Heart left ventricle (tissue), 13 donors: ENCODE results near the gene SELENOO.

ENCODE experiments used
- POLR2A ChIP-seq, 2 donors: fragments of 450-650 bp; IDR thresholded peaks; one replicate each; pipeline ENCODE4 v1.6.1; 2017; ENCODE audit warnings: antibody characterized with exemption in 2 of 2, mild to moderate bottlenecking in 2 of 2, moderate library complexity in 2 of 2
- TF ChIP-seq, protein P1 (sequence below), 12 donors: fragments of 200-600 bp; sonication (generic) in 4 of 12; IDR thresholded peaks; one replicate each; pipeline versions ENCODE4 v1.5.0 to v1.8.0; 2018 to 2022; ENCODE audit warnings: antibody characterized with exemption in 12 of 12, mild to moderate bottlenecking in 5 of 12
- donor health status: ischemic (EF 13 %, LVEDD 7.1; RV severe dilation, severe dysfunction).
- donor health status: DM: no; HTN: yes; CAD: no.
- donor health status: DM: no; HTN: no; CAD: no.
- donor health status: ischemic (EF 25% LVEDD 6.9; RV normal size, moderate dysfunction).
- donor health status: ischemic (EF 25% LVEDD 5.7; RV mildly dilated, moderate dysfunction).
- donor health status: ischemic (EF 35%, LVEDD 5.7; RV mildly dilated, moderate dysfunction).
- donor health status: nonischemic (EF 11% LVEDD 7.7; RV severe dilation, severe dysfunction).
- donor health status: DM: yes; HTN: yes; CAD: no.
- donor health status: PGD.
- donor health status: ischemic (EF 29% LVEDD 5.4; RV normal size, mild dysfunction).
- donor health status: nonischemic (EF 23%, LVEDD 6.1; RV moderate dilation, normal function).

- TF ChIP-seq, protein P1, sequence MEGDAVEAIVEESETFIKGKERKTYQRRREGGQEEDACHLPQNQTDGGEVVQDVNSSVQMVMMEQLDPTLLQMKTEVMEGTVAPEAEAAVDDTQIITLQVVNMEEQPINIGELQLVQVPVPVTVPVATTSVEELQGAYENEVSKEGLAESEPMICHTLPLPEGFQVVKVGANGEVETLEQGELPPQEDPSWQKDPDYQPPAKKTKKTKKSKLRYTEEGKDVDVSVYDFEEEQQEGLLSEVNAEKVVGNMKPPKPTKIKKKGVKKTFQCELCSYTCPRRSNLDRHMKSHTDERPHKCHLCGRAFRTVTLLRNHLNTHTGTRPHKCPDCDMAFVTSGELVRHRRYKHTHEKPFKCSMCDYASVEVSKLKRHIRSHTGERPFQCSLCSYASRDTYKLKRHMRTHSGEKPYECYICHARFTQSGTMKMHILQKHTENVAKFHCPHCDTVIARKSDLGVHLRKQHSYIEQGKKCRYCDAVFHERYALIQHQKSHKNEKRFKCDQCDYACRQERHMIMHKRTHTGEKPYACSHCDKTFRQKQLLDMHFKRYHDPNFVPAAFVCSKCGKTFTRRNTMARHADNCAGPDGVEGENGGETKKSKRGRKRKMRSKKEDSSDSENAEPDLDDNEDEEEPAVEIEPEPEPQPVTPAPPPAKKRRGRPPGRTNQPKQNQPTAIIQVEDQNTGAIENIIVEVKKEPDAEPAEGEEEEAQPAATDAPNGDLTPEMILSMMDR (IDR thresholded peaks at IDR 0.05): no peak
- TF ChIP-seq POLR2A (IDR thresholded peaks at IDR 0.05): no peak
These were observed 12.5 kb upstream of the SELENOO start for GRCh38 chr22:50188356-50188755.
